HEK293 (cell line): ENCODE results near the gene TNFAIP8L3.

Source experiments
- CTCF ChIA-PET: fragments of 350-600 bp; formaldehyde crosslinking; extraction: SDS; loops from one replicate; lab custom pipeline; 2021; ENCODE audit warnings: antibody characterized with exemption; lab: Yijun Ruan, JAX
- POLR2A ChIA-PET: fragments of 300-600 bp; formaldehyde crosslinking; extraction: SDS; loops from one replicate; lab custom pipeline; 2020; ENCODE audit warnings: antibody characterized with exemption, inconsistent platforms; lab: Yijun Ruan, JAX
- H3K27ac ChIP-seq: fragments of 200-500 bp; sonication (Bioruptor generic); 2 replicates; pipeline ENCODE4 v1.5.1; 2014; ENCODE audit warnings: low read depth, low read length, control low read depth, inconsistent platforms; ENCODE audit errors: extremely low read depth
- H3K36me3 ChIP-seq, 2 experiments: fragments of 200-500 bp in 1 of 2; sonication (Bioruptor generic) in 1 of 2; 1 replicate in 1 of 2; 2 replicates in 1 of 2; pipeline ENCODE4 v1.5.1; 2014 to 2017; ENCODE audit warnings: inconsistent platforms in 2 of 2, low read length in 2 of 2; ENCODE audit not compliant: control insufficient read depth in 2 of 2, insufficient read depth in 1 of 2
- H3K4me1 ChIP-seq: fragments of 200-500 bp; sonication (Bioruptor generic); 2 replicates; pipeline ENCODE4 v1.5.1; 2014; ENCODE audit warnings: mild to moderate bottlenecking, low read length, inconsistent platforms; ENCODE audit not compliant: control insufficient read depth, insufficient read depth
- H3K4me3 ChIP-seq: 2 replicates; pipeline ENCODE4 v1.5.1; 2011; ENCODE audit warnings: low read depth, mild to moderate bottlenecking, control low read depth, low read length, moderate library complexity
- H3K9me3 ChIP-seq: fragments of 200-500 bp; sonication (Bioruptor generic); 2 replicates; pipeline ENCODE4 v1.5.1; 2014; ENCODE audit warnings: low read depth, low read length, inconsistent platforms; ENCODE audit not compliant: control insufficient read depth, insufficient read depth
- BCL11B ChIP-seq: fragments of 450-650 bp; formaldehyde crosslinking; IDR thresholded peaks from 2 replicates; pipeline ENCODE4 v1.5.1; 2016; ENCODE audit warnings: low read depth, missing biosample characterization, missing genetic modification characterization
- EGR2 ChIP-seq: fragments of 450-650 bp; formaldehyde crosslinking; IDR thresholded peaks from 2 replicates; pipeline ENCODE4 v1.5.1; 2016; ENCODE audit warnings: low read depth, missing biosample characterization, missing genetic modification characterization
- PRDM1 ChIP-seq: fragments of 450-650 bp; formaldehyde crosslinking; IDR thresholded peaks from 2 replicates; pipeline ENCODE4; 2016; ENCODE audit warnings: missing biosample characterization, missing genetic modification characterization
- SCRT1 ChIP-seq: fragments of 450-650 bp; formaldehyde crosslinking; IDR thresholded peaks from 2 replicates; pipeline ENCODE4 v1.5.1; 2016; ENCODE audit warnings: missing biosample characterization, missing genetic modification characterization, borderline replicate concordance
- TCF7L2 ChIP-seq: IDR thresholded peaks from 2 replicates; pipeline ENCODE4 v1.6.1; 2011; ENCODE audit warnings: low read depth, mild to moderate bottlenecking, inconsistent platforms, low read length, moderate library complexity, borderline replicate concordance
- ZFHX2 ChIP-seq: fragments of 450-650 bp; formaldehyde crosslinking; conservative IDR thresholded peaks from 2 replicates; pipeline ENCODE4 v1.5.1; 2016; ENCODE audit warnings: missing biosample characterization, missing genetic modification characterization
- ZNF157 ChIP-seq: fragments of 450-650 bp; formaldehyde crosslinking; IDR thresholded peaks from 2 replicates; pipeline ENCODE4 v1.5.1; 2016; ENCODE audit warnings: missing biosample characterization, missing genetic modification characterization
- ZNF184 ChIP-seq: fragments of 450-650 bp; IDR thresholded peaks from 2 replicates; pipeline ENCODE4 v1.5.1; 2018; ENCODE audit warnings: missing biosample characterization, mild to moderate bottlenecking, missing genetic modification characterization
- ZNF274 ChIP-seq, 2 experiments: fragments of 200-500 bp in 1 of 2; fragments of 450-650 bp in 1 of 2; sonication (Bioruptor generic) in 1 of 2; formaldehyde crosslinking in 1 of 2; IDR thresholded peaks; 2 replicates each; pipeline versions ENCODE4 v1.5.1 to v1.6.1; 2014 to 2016; ENCODE audit warnings: borderline replicate concordance in 1 of 2, inconsistent platforms in 1 of 2, low read length in 1 of 2, missing biosample characterization in 1 of 2, missing genetic modification characterization in 1 of 2
- ZNF292 ChIP-seq: fragments of 450-650 bp; formaldehyde crosslinking; IDR thresholded peaks from 2 replicates; pipeline ENCODE4 v1.5.1; 2016; ENCODE audit warnings: low read depth, missing biosample characterization, missing genetic modification characterization, borderline replicate concordance
- ZNF311 ChIP-seq: fragments of 450-650 bp; formaldehyde crosslinking; IDR thresholded peaks from 2 replicates; pipeline ENCODE4 v1.5.1; 2017; ENCODE audit warnings: missing biosample characterization, missing genetic modification characterization, borderline replicate concordance
- ZNF404 ChIP-seq: fragments of 450-650 bp; formaldehyde crosslinking; IDR thresholded peaks from 2 replicates; pipeline ENCODE4 v1.5.1; 2017; ENCODE audit warnings: missing biosample characterization, missing genetic modification characterization
- ZNF501 ChIP-seq: fragments of 450-650 bp; formaldehyde crosslinking; IDR thresholded peaks from 2 replicates; pipeline ENCODE4 v1.5.1; 2016; ENCODE audit warnings: missing biosample characterization, missing genetic modification characterization
- ZNF654 ChIP-seq: fragments of 450-650 bp; formaldehyde crosslinking; IDR thresholded peaks from 2 replicates; pipeline ENCODE4 v1.5.1; 2016; ENCODE audit warnings: low read depth, missing biosample characterization, missing genetic modification characterization
- TF ChIP-seq, protein P1 (sequence below): fragments of 450-650 bp; formaldehyde crosslinking; IDR thresholded peaks from 2 replicates; pipeline ENCODE4 v1.5.1; 2016; ENCODE audit warnings: missing biosample characterization, missing genetic modification characterization
- TF ChIP-seq, protein P2 (sequence below): fragments of 450-650 bp; formaldehyde crosslinking; optimal IDR thresholded peaks from 2 replicates; pipeline ENCODE3; 2016; ENCODE audit warnings: missing biosample characterization, mild to moderate bottlenecking, missing genetic modification characterization
- TF ChIP-seq, protein P3 (sequence below): IDR thresholded peaks from 2 replicates; pipeline ENCODE4 v1.6.1; 2011; ENCODE audit warnings: mild to moderate bottlenecking, low read depth, low read length, borderline replicate concordance
- TF ChIP-seq, protein P4 (sequence below): fragments of 450-650 bp; formaldehyde crosslinking; IDR thresholded peaks from 2 replicates; pipeline ENCODE4 v1.5.1; 2016; ENCODE audit warnings: missing biosample characterization, missing genetic modification characterization, borderline replicate concordance

The TNFAIP8L3 gene

DNA sequence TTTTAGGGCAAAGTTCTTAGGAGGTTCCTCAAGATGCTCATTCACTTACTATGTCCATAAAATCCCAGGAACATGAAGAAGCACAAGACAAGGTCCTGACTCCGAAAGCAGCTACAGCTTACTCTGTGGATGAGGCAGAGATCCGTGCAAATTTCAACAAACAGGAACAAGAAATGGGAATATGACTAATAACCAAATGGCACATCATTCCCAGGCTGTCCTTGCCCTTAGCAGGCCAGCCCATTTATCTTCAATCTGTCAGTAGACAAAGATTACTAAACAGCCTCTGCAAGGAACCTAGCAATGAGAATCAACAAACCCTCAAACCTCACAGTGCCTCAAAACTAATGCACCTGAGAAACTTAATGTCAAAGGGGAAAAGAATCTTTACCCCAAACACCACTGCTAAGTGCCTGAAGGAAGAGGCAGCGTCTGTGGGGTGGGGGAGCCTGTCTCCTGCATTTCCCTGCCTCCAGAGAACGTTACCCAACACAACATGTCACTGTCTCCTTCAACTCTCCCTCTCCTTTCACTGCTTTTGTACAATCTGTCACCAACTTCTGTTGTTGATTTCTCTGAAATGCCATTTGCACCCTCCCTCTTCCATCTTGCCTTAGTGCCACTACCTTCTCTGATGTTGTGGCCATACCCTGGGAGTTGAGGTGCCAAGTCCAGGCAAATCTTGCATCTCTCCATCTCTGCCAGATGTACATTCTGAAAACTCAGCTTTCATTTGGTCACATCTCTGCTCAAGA lies 4.8 kb downstream of the TNFAIP8L3 start:
- POLR2A ChIA-PET: no interaction called here

DNA sequence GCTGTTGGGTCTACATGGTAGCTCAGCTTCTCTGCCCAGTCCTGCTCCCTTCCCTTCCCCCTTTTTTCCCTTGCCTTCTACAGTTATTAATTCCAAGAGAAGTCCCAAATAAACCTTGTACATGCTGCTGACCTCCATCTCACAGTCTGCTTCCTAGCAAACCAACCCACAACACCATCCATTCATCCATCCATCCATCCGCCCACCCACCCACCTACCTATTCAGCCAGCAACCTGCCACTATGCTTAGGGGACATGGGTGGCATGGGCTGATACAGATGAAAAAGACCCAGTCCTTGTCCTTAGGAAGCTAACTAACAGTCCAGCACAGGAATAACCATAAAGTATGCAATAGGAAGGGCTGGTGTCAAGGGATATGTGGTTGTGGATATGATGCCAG lies 5.7 kb downstream of the TNFAIP8L3 start:
- POLR2A ChIA-PET: no interaction called here
- Histone ChIP-seq H3K9me3 (no peaks in the 10 kb centered on the region), H3K4me1 (no peaks in the 10 kb centered on the region), H3K27ac (no peak overlapping the region)
- TF ChIP-seq ZFHX2 (tag by site-specific recombination): peak; percentile 62
- TF ChIP-seq, protein P1, sequence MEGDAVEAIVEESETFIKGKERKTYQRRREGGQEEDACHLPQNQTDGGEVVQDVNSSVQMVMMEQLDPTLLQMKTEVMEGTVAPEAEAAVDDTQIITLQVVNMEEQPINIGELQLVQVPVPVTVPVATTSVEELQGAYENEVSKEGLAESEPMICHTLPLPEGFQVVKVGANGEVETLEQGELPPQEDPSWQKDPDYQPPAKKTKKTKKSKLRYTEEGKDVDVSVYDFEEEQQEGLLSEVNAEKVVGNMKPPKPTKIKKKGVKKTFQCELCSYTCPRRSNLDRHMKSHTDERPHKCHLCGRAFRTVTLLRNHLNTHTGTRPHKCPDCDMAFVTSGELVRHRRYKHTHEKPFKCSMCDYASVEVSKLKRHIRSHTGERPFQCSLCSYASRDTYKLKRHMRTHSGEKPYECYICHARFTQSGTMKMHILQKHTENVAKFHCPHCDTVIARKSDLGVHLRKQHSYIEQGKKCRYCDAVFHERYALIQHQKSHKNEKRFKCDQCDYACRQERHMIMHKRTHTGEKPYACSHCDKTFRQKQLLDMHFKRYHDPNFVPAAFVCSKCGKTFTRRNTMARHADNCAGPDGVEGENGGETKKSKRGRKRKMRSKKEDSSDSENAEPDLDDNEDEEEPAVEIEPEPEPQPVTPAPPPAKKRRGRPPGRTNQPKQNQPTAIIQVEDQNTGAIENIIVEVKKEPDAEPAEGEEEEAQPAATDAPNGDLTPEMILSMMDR: no peak
- peak; percentile 69 for TF ChIP-seq EGR2 (tag by site-specific recombination)
- TF ChIP-seq, all 188 proteins: peak for 2
- CTCF ChIA-PET: interaction anchor here (0.6 kb wide), 2 partner anchors 104 to 336 kb away, joined by 3 to 4 read pairs; no protein-coding TSS in a partner anchor
- Histone ChIP-seq H3K4me3 (no peak overlapping the region), H3K36me3 (no peaks in the 10 kb centered on the region)

More for the DNA sequence above, 4.8 kb downstream of the TNFAIP8L3 start:
- Histone ChIP-seq H3K27ac (no peak overlapping the region), H3K9me3 (no peaks in the 10 kb centered on the region), H3K4me1 (no peaks in the 10 kb centered on the region), H3K36me3 (no peaks in the 10 kb centered on the region), H3K4me3 (no peak overlapping the region)
- CTCF ChIA-PET: interaction anchor here (0.6 kb wide), 1 partner anchor 335 kb away, joined by 4 read pairs; no protein-coding TSS in a partner anchor
- no peak for TF ChIP-seq ZNF292 (tag by site-specific recombination)
- TF ChIP-seq PRDM1 (tag by site-specific recombination): peak; percentile 66

DNA sequence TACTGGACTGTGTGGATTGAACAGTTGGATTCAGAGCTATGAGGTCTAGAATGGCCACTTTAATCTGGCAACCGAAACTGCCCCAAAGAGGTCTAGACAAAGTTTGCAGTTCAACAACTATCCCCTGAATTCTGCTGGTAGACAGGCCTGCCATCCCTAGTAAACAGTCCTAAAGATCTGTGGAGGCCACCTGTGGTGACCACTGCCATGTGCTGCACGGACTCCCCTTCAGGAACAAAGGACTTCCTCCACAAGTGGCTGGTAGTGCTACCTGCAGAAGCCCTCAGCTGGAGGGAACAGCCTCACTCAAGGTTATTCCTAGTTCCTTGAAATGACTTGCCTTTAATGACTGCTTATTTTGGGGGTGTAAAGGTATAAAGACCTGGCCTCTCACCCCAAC lies 6.1 kb downstream of the TNFAIP8L3 start:
- CTCF ChIA-PET: interaction anchor here (0.6 kb wide), 1 partner anchor 105 kb away, joined by 3 read pairs; no protein-coding TSS in a partner anchor

DNA sequence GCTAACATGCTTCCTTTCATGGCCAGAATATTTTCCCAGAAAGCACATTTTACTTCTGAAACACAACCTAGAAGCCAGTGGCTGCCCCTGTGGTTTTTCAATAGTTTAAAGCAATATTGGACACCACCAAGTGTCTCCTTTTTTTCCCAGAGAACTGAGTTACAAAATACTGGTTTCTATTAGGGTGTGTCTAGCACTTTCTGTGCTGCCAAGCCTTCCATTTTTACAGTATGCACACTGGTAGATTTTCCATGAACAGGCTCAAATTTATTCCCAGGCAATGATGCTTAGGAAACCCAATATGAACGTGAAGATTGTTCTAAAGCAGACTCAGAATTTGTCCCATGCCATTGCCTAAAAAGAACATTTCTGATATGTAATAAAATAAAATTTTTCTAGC lies 7.2 kb downstream of the TNFAIP8L3 start:
- H3K9me3 ChIP-seq: no peaks in the 10 kb centered on the region
- no peaks in the 10 kb centered on the region for H3K36me3 ChIP-seq
- no peaks in the 10 kb centered on the region for H3K4me1 ChIP-seq
- POLR2A ChIA-PET: no interaction called here
- CTCF ChIA-PET: no interaction called here
- H3K4me3 ChIP-seq: no peak overlapping the region
- H3K27ac ChIP-seq: no peak overlapping the region
- no peak for TF ChIP-seq ZNF501 (tag by site-specific recombination)
- TF ChIP-seq ZNF274 (IDR thresholded peaks at IDR 0.05; ENCODE audit: low read length): no peak
- TF ChIP-seq ZNF274 (tag by site-specific recombination; IDR thresholded peaks at IDR 0.05; ENCODE audit: borderline replicate concordance): no peak
- TF ChIP-seq ZNF157: no peak
- no peak for TF ChIP-seq TCF7L2
- no peak for TF ChIP-seq ZNF311 (tag by site-specific recombination)
- TF ChIP-seq, protein P2, sequence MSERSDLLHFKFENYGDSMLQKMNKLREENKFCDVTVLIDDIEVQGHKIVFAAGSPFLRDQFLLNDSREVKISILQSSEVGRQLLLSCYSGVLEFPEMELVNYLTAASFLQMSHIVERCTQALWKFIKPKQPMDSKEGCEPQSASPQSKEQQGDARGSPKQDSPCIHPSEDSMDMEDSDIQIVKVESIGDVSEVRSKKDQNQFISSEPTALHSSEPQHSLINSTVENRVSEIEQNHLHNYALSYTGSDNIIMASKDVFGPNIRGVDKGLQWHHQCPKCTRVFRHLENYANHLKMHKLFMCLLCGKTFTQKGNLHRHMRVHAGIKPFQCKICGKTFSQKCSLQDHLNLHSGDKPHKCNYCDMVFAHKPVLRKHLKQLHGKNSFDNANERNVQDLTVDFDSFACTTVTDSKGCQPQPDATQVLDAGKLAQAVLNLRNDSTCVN (tag by site-specific recombination): no peak
- no peak for TF ChIP-seq ZNF184 (tag by site-specific recombination)
- TF ChIP-seq SCRT1 (tag by site-specific recombination): no peak
- no peak for TF ChIP-seq ZNF654 (tag by site-specific recombination)
- TF ChIP-seq BCL11B (tag by site-specific recombination): no peak
- TF ChIP-seq, protein P3, sequence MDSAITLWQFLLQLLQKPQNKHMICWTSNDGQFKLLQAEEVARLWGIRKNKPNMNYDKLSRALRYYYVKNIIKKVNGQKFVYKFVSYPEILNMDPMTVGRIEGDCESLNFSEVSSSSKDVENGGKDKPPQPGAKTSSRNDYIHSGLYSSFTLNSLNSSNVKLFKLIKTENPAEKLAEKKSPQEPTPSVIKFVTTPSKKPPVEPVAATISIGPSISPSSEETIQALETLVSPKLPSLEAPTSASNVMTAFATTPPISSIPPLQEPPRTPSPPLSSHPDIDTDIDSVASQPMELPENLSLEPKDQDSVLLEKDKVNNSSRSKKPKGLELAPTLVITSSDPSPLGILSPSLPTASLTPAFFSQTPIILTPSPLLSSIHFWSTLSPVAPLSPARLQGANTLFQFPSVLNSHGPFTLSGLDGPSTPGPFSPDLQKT: no peak
- no peak for TF ChIP-seq ZNF404 (tag by site-specific recombination)

More for the DNA sequence above, 6.1 kb downstream of the TNFAIP8L3 start:
- Histone ChIP-seq H3K27ac (no peak overlapping the region), H3K4me3 (no peak overlapping the region), H3K9me3 (no peaks in the 10 kb centered on the region), H3K4me1 (no peaks in the 10 kb centered on the region), H3K36me3 (no peaks in the 10 kb centered on the region)
- POLR2A ChIA-PET: no interaction called here
- TF ChIP-seq, protein P4, sequence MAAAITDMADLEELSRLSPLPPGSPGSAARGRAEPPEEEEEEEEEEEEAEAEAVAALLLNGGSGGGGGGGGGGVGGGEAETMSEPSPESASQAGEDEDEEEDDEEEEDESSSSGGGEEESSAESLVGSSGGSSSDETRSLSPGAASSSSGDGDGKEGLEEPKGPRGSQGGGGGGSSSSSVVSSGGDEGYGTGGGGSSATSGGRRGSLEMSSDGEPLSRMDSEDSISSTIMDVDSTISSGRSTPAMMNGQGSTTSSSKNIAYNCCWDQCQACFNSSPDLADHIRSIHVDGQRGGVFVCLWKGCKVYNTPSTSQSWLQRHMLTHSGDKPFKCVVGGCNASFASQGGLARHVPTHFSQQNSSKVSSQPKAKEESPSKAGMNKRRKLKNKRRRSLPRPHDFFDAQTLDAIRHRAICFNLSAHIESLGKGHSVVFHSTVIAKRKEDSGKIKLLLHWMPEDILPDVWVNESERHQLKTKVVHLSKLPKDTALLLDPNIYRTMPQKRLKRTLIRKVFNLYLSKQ (tag by site-specific recombination): no peak
